ACC112 (cell line): ENCODE data around the gene EXOSC10.

Source experiments
- H2AFZ ChIP-seq: fragments of 200-600 bp; sonication (generic); one replicate; pipeline ENCODE4 v1.6.0; 2017; ENCODE audit warnings: antibody characterized with exemption, low read length; ENCODE audit not compliant: unreplicated experiment
- H3K27ac ChIP-seq: fragments of 200-600 bp; sonication (generic); 2 replicates; pipeline ENCODE4 v1.5.1; 2014; ENCODE audit warnings: low read depth, mild to moderate bottlenecking, antibody characterized with exemption, low read length, moderate library complexity
- H3K27me3 ChIP-seq: fragments of 200-600 bp; sonication (generic); 2 replicates; pipeline ENCODE4 v1.6.1; 2014; ENCODE audit warnings: mild to moderate bottlenecking, antibody characterized with exemption, low read length, moderate library complexity, mixed read lengths; ENCODE audit not compliant: insufficient read depth
- H3K36me3 ChIP-seq: fragments of 200-600 bp; sonication (generic); 2 replicates; pipeline ENCODE4 v1.6.1; 2016; ENCODE audit warnings: mild to moderate bottlenecking, antibody characterized with exemption, low read length, moderate library complexity, mixed read lengths; ENCODE audit not compliant: insufficient read depth
- H3K4me1 ChIP-seq: fragments of 200-600 bp; sonication (generic); one replicate; pipeline ENCODE4 v1.6.1; 2016; ENCODE audit warnings: low read length, mixed read lengths; ENCODE audit not compliant: insufficient read depth, unreplicated experiment, control insufficient read depth
- H3K4me3 ChIP-seq: fragments of 200-600 bp; sonication (generic); 2 replicates; pipeline ENCODE4 v1.5.1; 2014; ENCODE audit warnings: mild to moderate bottlenecking, low read depth, low read length
- H3K79me2 ChIP-seq: fragments of 200-600 bp; sonication (generic); one replicate; pipeline ENCODE4 v1.6.0; 2016; ENCODE audit warnings: low read length; ENCODE audit not compliant: control insufficient read depth, unreplicated experiment, insufficient read depth

Gene EXOSC10

DNA sequence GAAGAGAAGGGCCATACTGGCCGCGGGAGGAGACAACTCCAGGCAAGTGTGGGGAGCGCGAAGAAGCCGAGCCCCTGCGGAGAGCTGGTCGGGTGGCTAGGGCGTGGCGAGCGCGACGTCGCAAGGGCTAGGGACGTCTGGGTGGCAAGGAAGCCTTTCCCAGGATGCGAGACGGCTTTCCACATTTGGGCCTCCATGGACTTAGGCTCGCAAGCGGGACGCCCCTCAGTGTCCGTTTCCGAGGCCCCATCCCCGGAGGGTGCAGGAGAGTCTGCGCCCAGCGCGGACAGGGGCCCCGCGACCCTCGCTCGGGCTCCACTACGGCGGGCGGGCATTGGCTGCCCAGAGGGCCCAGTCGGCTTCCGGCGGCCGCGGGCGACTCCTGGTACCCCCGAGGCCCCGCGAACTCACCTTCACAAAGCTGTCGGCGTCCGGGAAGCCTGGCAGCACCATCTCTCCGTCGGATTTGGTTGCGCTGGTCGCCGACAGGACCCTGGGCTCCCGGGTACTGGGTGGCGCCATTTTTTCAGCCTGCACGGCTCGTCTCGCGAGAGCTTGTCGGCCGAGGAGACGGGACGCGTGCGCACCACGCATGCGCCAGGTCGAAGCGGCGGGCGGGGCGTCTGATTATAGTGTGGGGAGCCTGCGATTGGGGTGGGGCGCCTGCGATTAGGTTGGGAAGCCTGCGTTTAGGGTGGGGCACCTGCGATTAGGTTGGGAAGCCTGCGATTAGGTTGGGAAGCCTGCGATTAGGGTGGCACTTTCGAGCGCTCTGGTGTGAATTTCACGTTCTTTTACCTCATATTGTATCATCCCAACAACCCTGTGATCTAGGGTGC, at the start of gene EXOSC10:
Gene EXOSC10, minus strand, starts transcription at position 560 of the 839 bp plus-strand sequence. Its CDS starts 38 bp downstream, at position 522.
- H3K27me3 ChIP-seq: no peaks in the 10 kb centered on the region

DNA sequence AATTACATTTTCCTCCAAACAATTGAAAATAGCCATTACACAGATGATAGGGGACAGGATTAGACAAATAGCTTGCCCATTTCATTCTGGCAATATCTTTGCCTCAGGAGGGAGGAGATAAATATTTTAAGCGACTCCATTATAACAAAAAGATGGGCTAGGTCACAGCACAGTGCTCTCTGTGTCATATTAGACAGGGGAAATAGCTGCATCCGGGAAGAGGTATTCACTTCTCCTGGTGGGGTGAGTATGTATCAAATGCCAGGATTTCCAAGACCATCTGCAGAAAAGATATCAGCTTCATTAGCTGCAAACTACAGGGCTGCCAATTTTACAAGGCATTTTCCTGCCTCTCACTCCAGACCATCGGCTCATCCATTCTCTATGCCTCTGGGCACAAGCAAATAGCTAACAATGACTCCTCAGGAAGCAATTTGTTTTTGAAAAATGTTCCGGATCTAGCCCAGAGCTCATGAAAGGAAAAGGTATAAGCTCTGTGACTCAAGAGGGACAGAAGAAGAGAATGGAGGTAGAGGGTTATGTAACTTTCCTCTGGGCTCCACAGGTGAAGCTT, 47.6 kb upstream of the EXOSC10 start:
- no peak overlapping the region for H2AFZ ChIP-seq
- H3K36me3 ChIP-seq: peaks cover 27% of the 10 kb centered on the region
- H3K79me2 ChIP-seq: no peaks in the 10 kb centered on the region
- H3K27me3 ChIP-seq: no peaks in the 10 kb centered on the region
- H3K4me1 ChIP-seq: peaks cover 23% of the 10 kb centered on the region
- no peak overlapping the region for H3K27ac ChIP-seq
- no peak overlapping the region for H3K4me3 ChIP-seq

More for the DNA sequence above, at the start of gene EXOSC10:
- peaks cover 21% of the 10 kb centered on the region for H3K79me2 ChIP-seq
- peaks cover 13% of the 10 kb centered on the region for H3K4me1 ChIP-seq
- peak within 1 kb of the TSS; percentile 58 for H3K27ac ChIP-seq
- peak within 1 kb of the TSS; percentile 86 for H2AFZ ChIP-seq
- peak within 1 kb of the TSS; percentile 97 for H3K4me3 ChIP-seq
- H3K36me3 ChIP-seq: peaks cover 5% of the 10 kb centered on the region; the same call in 1 of the 2 replicates

DNA sequence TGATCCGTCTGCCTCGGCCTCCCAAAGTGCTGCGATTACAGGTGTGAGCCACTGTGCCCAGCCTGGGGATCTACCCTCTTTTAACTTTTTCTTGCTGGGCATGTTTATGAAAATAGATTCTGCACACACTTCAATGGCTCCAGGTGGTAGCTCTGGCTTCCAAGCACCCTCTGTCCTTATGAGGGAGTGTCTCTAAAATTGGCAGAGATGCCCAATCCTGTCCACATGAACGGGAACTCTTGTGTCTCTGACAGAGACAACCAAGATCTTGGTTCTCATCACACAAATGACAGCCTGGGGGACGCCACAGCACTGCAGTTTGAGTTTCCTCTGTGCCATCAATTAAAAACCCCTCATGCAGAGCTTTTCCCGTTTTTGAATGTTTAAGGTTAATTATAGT, 46.1 kb upstream of the EXOSC10 start:
- H3K36me3 ChIP-seq: peaks cover 27% of the 10 kb centered on the region
- H3K4me3 ChIP-seq: no peak overlapping the region
- H3K27ac ChIP-seq: no peak overlapping the region
- peaks cover 8% of the 10 kb centered on the region for H3K4me1 ChIP-seq
- H2AFZ ChIP-seq: no peak overlapping the region
- H3K27me3 ChIP-seq: no peaks in the 10 kb centered on the region
- H3K79me2 ChIP-seq: no peaks in the 10 kb centered on the region

DNA sequence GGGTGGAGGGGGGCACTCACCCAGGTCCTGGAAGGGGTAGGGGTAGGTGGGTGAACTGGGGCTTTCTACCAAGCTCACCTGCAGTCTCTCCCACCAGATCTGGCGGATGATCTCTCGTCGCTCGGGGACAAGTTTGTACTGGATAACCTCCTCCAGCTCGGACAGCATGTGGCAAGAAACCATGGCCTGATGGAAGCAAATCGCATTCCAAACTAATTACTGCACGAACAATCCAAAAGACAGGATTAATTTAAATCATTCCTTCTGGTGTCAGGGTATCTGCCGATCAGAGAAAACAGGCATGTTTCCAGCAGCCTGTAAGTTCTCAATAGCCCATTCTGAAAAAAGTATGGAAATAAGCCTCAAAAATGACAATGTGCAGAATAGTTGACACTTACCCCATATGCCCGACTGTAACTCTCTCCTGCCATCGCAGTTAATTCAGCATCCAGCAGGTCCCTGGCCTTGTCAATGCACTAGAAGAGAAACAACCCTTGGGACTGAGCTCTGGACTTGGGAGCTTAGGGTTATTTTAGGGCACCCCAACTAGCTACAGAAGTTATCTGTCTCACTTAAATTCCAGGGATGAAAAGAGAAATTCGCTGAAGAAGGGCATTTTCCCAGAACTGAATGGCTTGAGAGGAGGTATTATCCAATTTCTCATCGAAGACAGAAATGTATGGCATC, 45.0 kb upstream of the EXOSC10 start:
- H3K27ac ChIP-seq: no peak overlapping the region
- H3K36me3 ChIP-seq: peaks cover 20% of the 10 kb centered on the region
- peaks cover 8% of the 10 kb centered on the region for H3K4me1 ChIP-seq
- H3K79me2 ChIP-seq: no peaks in the 10 kb centered on the region
- H2AFZ ChIP-seq: no peak overlapping the region
- H3K4me3 ChIP-seq: no peak overlapping the region
- no peaks in the 10 kb centered on the region for H3K27me3 ChIP-seq

DNA sequence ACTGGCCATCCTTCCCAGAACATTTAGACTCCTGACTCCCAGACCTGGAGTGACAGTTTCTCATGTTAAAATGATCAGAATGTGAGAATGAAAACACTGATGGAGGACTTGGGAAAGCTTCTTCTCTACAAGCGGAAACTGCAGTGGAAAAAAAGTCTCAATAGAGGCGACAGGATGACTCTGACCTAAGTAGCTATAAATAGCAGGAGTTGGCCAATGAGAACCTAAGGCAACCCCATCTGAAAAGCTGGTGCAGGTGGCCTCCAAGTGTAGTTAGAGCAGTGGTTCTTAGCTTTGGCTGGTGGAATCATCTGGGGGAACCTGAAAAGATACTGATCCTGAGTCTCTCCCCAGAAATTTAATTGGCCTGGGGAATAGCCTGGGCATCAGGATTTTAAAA, 44.2 kb upstream of the EXOSC10 start:
- Histone ChIP-seq H3K27me3 (no peaks in the 10 kb centered on the region), H3K79me2 (no peaks in the 10 kb centered on the region), H2AFZ (no peak overlapping the region), H3K4me1 (peaks cover 14% of the 10 kb centered on the region), H3K36me3 (peaks cover 18% of the 10 kb centered on the region), H3K27ac (no peak overlapping the region), H3K4me3 (no peak overlapping the region)

DNA sequence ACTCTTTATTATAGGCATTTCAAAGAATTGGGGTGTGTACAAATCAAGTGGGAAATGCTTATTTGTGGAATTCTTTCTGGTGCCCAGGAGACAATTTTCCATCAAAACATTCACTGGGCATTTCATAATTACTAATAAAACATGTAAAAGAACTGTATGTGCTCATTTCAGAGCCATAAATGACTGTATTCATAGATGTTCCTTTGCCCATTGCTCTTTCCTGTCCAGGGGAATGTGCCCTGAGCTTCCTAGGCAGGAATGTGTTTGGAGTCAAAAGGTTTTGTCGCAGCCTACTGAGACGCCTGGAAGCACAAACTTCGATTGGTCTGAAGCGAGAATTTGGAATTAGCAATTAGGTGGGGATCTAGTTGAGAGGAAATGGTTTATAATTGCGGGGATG, 43.7 kb upstream of the EXOSC10 start:
- H3K36me3 ChIP-seq: peaks cover 18% of the 10 kb centered on the region
- H3K79me2 ChIP-seq: no peaks in the 10 kb centered on the region
- H2AFZ ChIP-seq: no peak overlapping the region
- H3K27ac ChIP-seq: 0 out of 2 replicates have a peak overlapping the region, but pooled peaks have one; percentile 3
- no peak overlapping the region for H3K4me3 ChIP-seq
- H3K27me3 ChIP-seq: no peaks in the 10 kb centered on the region
- peaks cover 19% of the 10 kb centered on the region for H3K4me1 ChIP-seq

DNA sequence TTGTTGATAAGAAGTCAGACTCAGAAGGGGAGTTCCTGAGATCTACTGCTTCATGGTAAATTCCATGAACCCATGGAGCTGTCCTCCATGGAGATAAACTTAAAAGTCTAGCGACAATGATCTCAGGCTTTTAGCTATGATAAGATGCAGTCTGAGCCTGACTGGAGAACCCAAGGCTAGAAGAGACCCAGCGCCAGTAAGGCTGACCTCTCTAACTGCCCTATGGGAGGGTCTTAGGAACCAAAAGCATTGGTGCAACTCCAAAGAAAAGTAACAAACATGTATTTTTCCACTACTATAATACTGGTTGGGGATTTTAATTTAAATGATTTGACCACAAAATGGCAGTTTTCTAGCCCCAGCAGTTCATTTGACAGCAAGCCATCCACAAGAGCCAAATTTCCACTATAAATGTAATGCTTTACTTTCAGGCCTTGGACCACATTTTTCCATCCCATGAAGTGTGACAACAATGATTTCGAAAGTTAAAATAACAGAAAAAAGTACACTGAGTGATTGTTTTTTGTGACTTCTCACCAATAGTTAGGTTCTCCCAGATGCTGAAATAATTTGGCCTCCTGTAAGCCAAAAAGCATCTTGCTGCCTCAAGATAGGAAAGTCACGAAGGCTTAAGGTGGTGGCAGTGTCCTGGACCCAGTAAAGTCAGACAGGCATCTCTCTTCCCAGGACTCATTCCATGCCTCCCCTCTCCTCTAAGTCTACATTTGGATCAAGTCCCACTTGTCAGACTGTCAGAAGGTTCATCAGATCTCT, 43.1 kb upstream of the EXOSC10 start:
- Histone ChIP-seq H3K79me2 (no peaks in the 10 kb centered on the region), H3K36me3 (peaks cover 18% of the 10 kb centered on the region), H3K27me3 (no peaks in the 10 kb centered on the region), H2AFZ (no peak overlapping the region), H3K4me1 (peaks cover 21% of the 10 kb centered on the region), H3K27ac (0 out of 2 replicates have a peak overlapping the region, but pooled peaks have one; percentile 3), H3K4me3 (no peak overlapping the region)

DNA sequence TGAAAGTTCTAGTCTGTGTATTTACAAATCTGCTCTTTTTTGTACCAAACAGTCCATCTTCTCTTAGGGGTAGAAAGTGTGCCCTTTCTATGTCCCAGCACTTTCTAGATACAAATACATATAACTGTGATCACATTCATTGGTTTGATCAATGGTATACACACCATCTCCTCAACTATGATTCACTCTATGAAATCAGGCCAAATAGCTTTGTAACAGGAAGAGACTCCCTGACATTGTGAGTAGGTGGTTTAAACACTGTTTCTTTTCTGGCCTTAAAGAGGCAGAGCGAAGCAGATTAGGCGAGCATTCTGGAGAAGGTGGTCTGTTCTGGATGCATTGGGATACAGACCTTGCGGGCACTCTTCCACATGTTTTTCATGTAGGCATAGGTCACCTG, 39.3 kb upstream of the EXOSC10 start:
- no peaks in the 10 kb centered on the region for H3K36me3 ChIP-seq

DNA sequence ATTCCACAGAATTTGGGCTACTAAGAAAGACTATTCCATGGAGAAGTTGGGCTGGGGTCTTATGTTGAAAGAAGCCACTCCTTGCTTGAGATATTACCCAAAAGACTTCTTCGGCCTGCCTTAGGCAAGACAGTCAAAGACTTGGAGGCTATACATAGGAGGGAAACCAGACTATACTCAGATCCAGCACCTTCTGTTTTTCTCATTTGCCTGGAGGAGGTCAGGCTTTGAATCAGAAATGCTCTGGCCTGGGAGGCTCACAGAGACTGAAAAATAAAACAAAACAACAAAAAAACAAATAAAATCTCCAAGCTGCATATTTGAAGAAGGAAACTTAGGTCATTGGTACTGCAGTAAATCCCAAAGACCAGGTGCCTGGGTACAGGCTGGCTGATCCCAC, 38.4 kb upstream of the EXOSC10 start:
- H3K79me2 ChIP-seq: no peaks in the 10 kb centered on the region
- H3K27me3 ChIP-seq: no peaks in the 10 kb centered on the region
- no peak overlapping the region for H3K27ac ChIP-seq
- no peaks in the 10 kb centered on the region for H3K36me3 ChIP-seq
- no peak overlapping the region for H3K4me3 ChIP-seq
- no peak overlapping the region for H2AFZ ChIP-seq
- peaks cover 33% of the 10 kb centered on the region for H3K4me1 ChIP-seq

More for the DNA sequence above, 39.3 kb upstream of the EXOSC10 start:
- Histone ChIP-seq H3K4me1 (peaks cover 35% of the 10 kb centered on the region), H3K4me3 (no peak overlapping the region), H3K27me3 (no peaks in the 10 kb centered on the region), H2AFZ (no peak overlapping the region), H3K27ac (no peak overlapping the region; the same call in 1 of the 2 replicates), H3K79me2 (no peaks in the 10 kb centered on the region)

DNA sequence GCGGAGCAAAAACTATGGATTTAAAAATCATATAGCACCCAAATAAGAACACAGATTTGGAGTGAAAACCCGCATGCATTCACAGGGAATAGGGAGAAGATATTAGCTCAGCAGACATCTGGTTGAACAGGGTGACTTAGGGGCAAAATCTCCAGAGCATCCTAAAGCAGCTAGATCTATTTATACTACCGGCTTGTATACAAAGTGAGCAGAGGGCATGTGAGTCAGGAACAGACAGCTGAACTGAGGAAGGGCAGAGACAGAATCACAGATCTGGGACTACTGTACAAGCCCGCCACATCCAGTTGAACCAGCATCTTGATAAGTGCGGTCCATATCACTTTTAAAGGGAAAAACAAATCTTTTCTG, 35.2 kb upstream of the EXOSC10 start:
- Histone ChIP-seq H3K4me3 (peak overlapping the region; percentile 24; the same call in 1 of the 2 replicates), H3K79me2 (no peaks in the 10 kb centered on the region), H3K4me1 (peaks cover 28% of the 10 kb centered on the region), H3K27me3 (no peaks in the 10 kb centered on the region), H2AFZ (no peak overlapping the region), H3K36me3 (peaks cover 7% of the 10 kb centered on the region; the same call in 1 of the 2 replicates), H3K27ac (peak overlapping the region; percentile 5; the same call in 1 of the 2 replicates)
